ENCODE measurements around the gene FHIT.

Gene FHIT

GRCh38 chr3:60886518-60886917, 364.7 kb downstream of the FHIT start:
- Histone ChIP-seq H3K9me2 (replicated peaks; ENCODE audit: insufficient read depth, low read length) (no peaks in the 10 kb centered on the region), H3K36me3 (ENCODE audit: low read length) (no peaks in the 10 kb centered on the region), H3K27me3 (ENCODE audit: low read length) (no peaks in the 10 kb centered on the region), H3F3A (ENCODE audit: insufficient read depth) (no peaks in the 10 kb centered on the region), H3K9me3 (ENCODE audit: insufficient read depth, low read length) (0 out of 2 replicates have a peak, but pooled peaks cover 2% of the 10 kb centered on the region), H3K79me2 (ENCODE audit: insufficient read depth, low read length) (no peaks in the 10 kb centered on the region), H3K4me3 (ENCODE audit: insufficient read depth, low read length, poor library complexity, severe bottlenecking) (no peak overlapping the region), H3K27ac (ENCODE audit: low read depth, low read length) (no peak overlapping the region), H4K20me1 (ENCODE audit: low read depth, low read length) (no peaks in the 10 kb centered on the region), H3K4me2 (ENCODE audit: low read depth, low read length, poor library complexity, severe bottlenecking) (no peak overlapping the region), H3K9ac (ENCODE audit: low read length) (no peak overlapping the region), H2AFZ (ENCODE audit: low read depth, low read length, severe bottlenecking) (no peak overlapping the region)
- TF ChIP-seq EZH2phosphoT487 (conservative IDR thresholded peaks at IDR 0.05; ENCODE audit: low read length) (no peak), CTCF (IDR thresholded peaks at IDR 0.05; ENCODE audit: insufficient read depth, low read length, poor library complexity, severe bottlenecking) (no peak)

GRCh38 chr3:60884005-60884404, 367.2 kb downstream of the FHIT start:
- Histone ChIP-seq H3K27me3 (ENCODE audit: low read length) (no peaks in the 10 kb centered on the region), H3K79me2 (ENCODE audit: insufficient read depth, low read length) (no peaks in the 10 kb centered on the region), H3K4me2 (ENCODE audit: low read depth, low read length, poor library complexity, severe bottlenecking) (no peak overlapping the region), H3K4me3 (ENCODE audit: insufficient read depth, low read length, poor library complexity, severe bottlenecking) (no peak overlapping the region), H3K9ac (ENCODE audit: low read length) (no peak overlapping the region), H4K20me1 (ENCODE audit: low read depth, low read length) (no peaks in the 10 kb centered on the region), H2AFZ (ENCODE audit: low read depth, low read length, severe bottlenecking) (no peak overlapping the region), H3K36me3 (ENCODE audit: low read length) (no peaks in the 10 kb centered on the region), H3K27ac (ENCODE audit: low read depth, low read length) (no peak overlapping the region), H3K9me3 (ENCODE audit: insufficient read depth, low read length) (0 out of 2 replicates have a peak, but pooled peaks cover 2% of the 10 kb centered on the region), H3F3A (ENCODE audit: insufficient read depth) (no peaks in the 10 kb centered on the region), H3K9me2 (replicated peaks; ENCODE audit: insufficient read depth, low read length) (no peaks in the 10 kb centered on the region)
- TF ChIP-seq EZH2phosphoT487 (conservative IDR thresholded peaks at IDR 0.05; ENCODE audit: low read length) (no peak), CTCF (IDR thresholded peaks at IDR 0.05; ENCODE audit: insufficient read depth, low read length, poor library complexity, severe bottlenecking) (no peak)

- no peak overlapping the region for H3K9ac ChIP-seq (ENCODE audit: low read length)
- H3K36me3 ChIP-seq (ENCODE audit: low read length): no peaks in the 10 kb centered on the region
- H4K20me1 ChIP-seq (ENCODE audit: low read depth, low read length): no peaks in the 10 kb centered on the region
- H3F3A ChIP-seq (ENCODE audit: insufficient read depth): no peaks in the 10 kb centered on the region
- no peak overlapping the region for H3K27ac ChIP-seq (ENCODE audit: low read depth, low read length)
- no peaks in the 10 kb centered on the region for H3K9me3 ChIP-seq (ENCODE audit: insufficient read depth, low read length)
- no peak for TF ChIP-seq EZH2phosphoT487 (conservative IDR thresholded peaks at IDR 0.05; ENCODE audit: low read length)
- TF ChIP-seq CTCF (IDR thresholded peaks at IDR 0.05; ENCODE audit: insufficient read depth, low read length, poor library complexity, severe bottlenecking): no peak
- no peaks in the 10 kb centered on the region for H3K27me3 ChIP-seq (ENCODE audit: low read length)
- H2AFZ ChIP-seq (ENCODE audit: low read depth, low read length, severe bottlenecking): no peak overlapping the region
- H3K79me2 ChIP-seq (ENCODE audit: insufficient read depth, low read length): no peaks in the 10 kb centered on the region
- H3K4me2 ChIP-seq (ENCODE audit: low read depth, low read length, poor library complexity, severe bottlenecking): no peak overlapping the region
- H3K9me2 ChIP-seq (replicated peaks; ENCODE audit: insufficient read depth, low read length): no peaks in the 10 kb centered on the region
- H3K4me3 ChIP-seq (ENCODE audit: insufficient read depth, low read length, poor library complexity, severe bottlenecking): no peak overlapping the region
Measured at GRCh38 chr3:60877188-60877587, 374.1 kb downstream of the FHIT start.
